K562 (cell line): ENCODE results near the gene ARPC2. TPM values are rescaled to one million over a fixed set of nuclear protein-coding genes. Genes with fewer than 3 reads are reported as not detected.

Experiments used
- ADNP ChIP-seq: fragments of 200-800 bp; sonication (Bioruptor generic); IDR thresholded peaks from 2 replicates; pipeline ENCODE4 v1.6.1; 2016; ENCODE audit warnings: missing genetic modification characterization, missing compliant biosample characterization
- ATF2 ChIP-seq: sonication (generic); formaldehyde crosslinking; IDR thresholded peaks from 2 replicates; pipeline ENCODE4 v1.8.1; 2022; ENCODE audit warnings: missing genetic modification reagents
- MAZ ChIP-seq, 2 experiments: fragments of 450-650 bp in 1 of 2; sonication (generic) in 1 of 2; formaldehyde crosslinking; IDR thresholded peaks in 1 of 2; conservative IDR thresholded peaks in 1 of 2; 2 replicates each; pipeline versions ENCODE4 v1.4.0 to v1.5.0; 2020; ENCODE audit warnings: mild to moderate bottlenecking in 1 of 2, missing genetic modification reagents in 1 of 2
- NCOA2 ChIP-seq, 2 experiments: fragments of 450-650 bp; IDR thresholded peaks; 2 replicates each; pipeline ENCODE4 v1.6.1; 2018; ENCODE audit warnings: mild to moderate bottlenecking in 2 of 2, moderate library complexity in 1 of 2; ENCODE audit not compliant: partially characterized antibody in 2 of 2
- NFYB ChIP-seq: IDR thresholded peaks from 2 replicates; pipeline ENCODE4 v1.6.1; 2011; ENCODE audit warnings: mild to moderate bottlenecking, moderate library complexity; ENCODE audit not compliant: insufficient read length; ENCODE audit errors: extremely low read depth
- NR3C1 ChIP-seq: sonication (generic); formaldehyde crosslinking; IDR thresholded peaks from 2 replicates; pipeline ENCODE4 v1.8.1; 2022; ENCODE audit warnings: missing genetic modification reagents
- NRF1 ChIP-seq, 2 experiments: fragments of 450-650 bp; IDR thresholded peaks in 1 of 2; conservative IDR thresholded peaks in 1 of 2; 2 replicates each; pipeline ENCODE4 v1.6.1; 2014; ENCODE audit warnings: mild to moderate bottlenecking in 2 of 2
- PBX2 ChIP-seq, 2 experiments: IDR thresholded peaks in 1 of 2; conservative IDR thresholded peaks in 1 of 2; 2 replicates each; pipeline ENCODE4 v1.6.1; 2016; ENCODE audit warnings: low read depth in 2 of 2, mild to moderate bottlenecking in 1 of 2, missing compliant biosample characterization in 1 of 2, missing genetic modification characterization in 1 of 2, moderate library complexity in 1 of 2
- RBM22 ChIP-seq: fragments of 200-400 bp; formaldehyde crosslinking; IDR thresholded peaks from 2 replicates; pipeline ENCODE4 v1.6.1; 2018; ENCODE audit warnings: low read length, low read depth; ENCODE audit not compliant: poor library complexity, severe bottlenecking
- SMAD4 ChIP-seq: fragments of 250-450 bp; sonication (Bioruptor Pico); conservative IDR thresholded peaks from 2 replicates; pipeline ENCODE4 v1.8.0; 2021; ENCODE audit warnings: inconsistent platforms, mild to moderate bottlenecking, moderate library complexity
- TAF15 ChIP-seq: fragments of 200-400 bp; formaldehyde crosslinking; IDR thresholded peaks from 2 replicates; pipeline ENCODE4 v1.6.1; 2017; ENCODE audit warnings: mild to moderate bottlenecking, low read depth, low read length, moderate library complexity
- U2AF2 ChIP-seq: fragments of 200-400 bp; formaldehyde crosslinking; optimal IDR thresholded peaks from 2 replicates; pipeline ENCODE3; 2017; ENCODE audit warnings: low read depth, mild to moderate bottlenecking, low read length
- ZNF140 ChIP-seq: fragments of 250-450 bp; sonication (Bioruptor Pico); IDR thresholded peaks from 2 replicates; pipeline ENCODE4 v1.8.0; 2021; ENCODE audit warnings: moderate library complexity, mild to moderate bottlenecking, inconsistent platforms
- ZNF780A ChIP-seq: fragments of 250-450 bp; sonication (Bioruptor Pico); IDR thresholded peaks from 2 replicates; pipeline ENCODE4 v1.5.0; 2021; ENCODE audit warnings: mild to moderate bottlenecking
- polyA plus RNA-seq, 8 experiments: library from polyadenylated mRNA; depleted of rRNA in 4 of 8; stranded (reverse) in 5 of 8; unstranded in 3 of 8; fragments of >200 nt; fragmentation: Nextera tagmentation in 2 of 8; fragmentation: Illumina TruSeq in 1 of 8; extraction: Ambion mirVana in 2 of 8; extraction: Trizol in 1 of 8; gene quantifications; 2 replicates each; pipeline versions ENCODE4 v1.2.1 to v1.2.3, GENCODE V29; 2011 to 2014; ENCODE audit warnings: inconsistent platforms in 1 of 8, missing spikeins in 1 of 8
- total RNA-seq, 7 experiments: library from RNA; depleted of rRNA in 6 of 7; stranded (reverse); fragments of >200 nt in 6 of 7; fragmentation: Illumina TruSeq in 2 of 7; extraction: Trizol in 2 of 7; gene quantifications; 2 replicates each; pipeline versions ENCODE4 v1.2.1 to v1.2.3, GENCODE V29; 2011 to 2021; ENCODE audit warnings: low replicate concordance in 1 of 7
- TF ChIP-seq, protein P1 (sequence below): fragments of 250-450 bp; sonication (Bioruptor Pico); IDR thresholded peaks from 2 replicates; pipeline ENCODE4 v1.8.0; 2022; ENCODE audit warnings: inconsistent platforms, mild to moderate bottlenecking, moderate library complexity, borderline replicate concordance

ARPC2 gene
- total and polyA plus RNA-seq, 9 of the 15 experiments (the other 6 are each of a cell fraction or from before 2014, with no cell fraction given), result 81.9 to 187 (median 103) TPM

GRCh38 chr2:218269900-218270720 is 53.1 kb downstream of the ARPC2 start, which contains the start of the genes AAMP and PNKD (continued):
- TF ChIP-seq NFYB (peak; percentile 64), NR3C1 (CRISPR knock-in tag) (no peak), ADNP (tag) (no peak), U2AF2 (no peak), ATF2 (CRISPR knock-in tag) (no peak), PBX2 (CRISPR knock-in tag; IDR thresholded peaks at IDR 0.05; ENCODE audit: low read depth) (peak; percentile 80), PBX2 (tag; conservative IDR thresholded peaks at IDR 0.05; ENCODE audit: low read depth) (peak; percentile 98), TAF15 (no peak), MAZ (CRISPR knock-in tag; conservative IDR thresholded peaks at IDR 0.05 in 1 of 2, IDR thresholded peaks at IDR 0.05 in 1 of 2) (peak in 1 of 2 experiments; percentile 83; a peak in 2 of 4 replicates), ZNF780A (no peak), ZNF140 (CRISPR knock-in tag) (no peak), SMAD4 (CRISPR knock-in tag) (no peak), NRF1 (conservative IDR thresholded peaks at IDR 0.05 in 1 of 2, IDR thresholded peaks at IDR 0.05 in 1 of 2) (peak; percentile 86 to 88), NCOA2 (IDR thresholded peaks at IDR 0.05; ENCODE audit: partially characterized antibody in 2 of 2) (no peak), RBM22 (no peak)
- TF ChIP-seq, protein P1, sequence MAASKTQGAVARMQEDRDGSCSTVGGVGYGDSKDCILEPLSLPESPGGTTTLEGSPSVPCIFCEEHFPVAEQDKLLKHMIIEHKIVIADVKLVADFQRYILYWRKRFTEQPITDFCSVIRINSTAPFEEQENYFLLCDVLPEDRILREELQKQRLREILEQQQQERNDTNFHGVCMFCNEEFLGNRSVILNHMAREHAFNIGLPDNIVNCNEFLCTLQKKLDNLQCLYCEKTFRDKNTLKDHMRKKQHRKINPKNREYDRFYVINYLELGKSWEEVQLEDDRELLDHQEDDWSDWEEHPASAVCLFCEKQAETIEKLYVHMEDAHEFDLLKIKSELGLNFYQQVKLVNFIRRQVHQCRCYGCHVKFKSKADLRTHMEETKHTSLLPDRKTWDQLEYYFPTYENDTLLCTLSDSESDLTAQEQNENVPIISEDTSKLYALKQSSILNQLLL (CRISPR knock-in tag), result no peak
